HepG2 (cell line): ENCODE results near the gene TMEM53. TPM values are rescaled to one million over a fixed set of nuclear protein-coding genes. Genes with fewer than 3 reads are reported as not detected.

Source experiments
- ATAC-seq: fragments of 200-7000 bp; cut with Tn5 transposase; 3 replicates; pipeline ENCODE4 v1.9.1; 2020; ENCODE audit warnings: mild to moderate bottlenecking, moderate library complexity
- BruUV-seq: library from RNA; stranded (reverse); fragments of 400-500 nt; replicated peaks from 2 replicates; lab custom pipeline; 2021; lab: Mats Ljungman, UMichigan
- CTCF ChIA-PET: fragments of 300-600 bp; formaldehyde crosslinking; extraction: SDS; loops from one replicate; lab custom pipeline; 2021; ENCODE audit warnings: low total read pairs, inconsistent platforms, low intra/inter-chr PET ratio; lab: Yijun Ruan, JAX
- POLR2A ChIA-PET: fragments of 350-600 bp; sonication (Branson Sonifier 250); formaldehyde crosslinking; loops from one replicate; lab custom pipeline; 2020; ENCODE audit warnings: antibody characterized with exemption, inconsistent platforms; lab: Yijun Ruan, JAX
- DNase-seq: peaks from one replicate; pipeline ENCODE4 v3.0.0-alpha.2; 2015; ENCODE audit warnings: low spot score
- FAIRE-seq: peaks from 3 replicates; lab custom pipeline; 2011; peaks lifted over from hg19 to GRCh38; lab: Jason Lieb, UNC
- H2AFZ ChIP-seq: one replicate; pipeline ENCODE4 v1.6.1; 2011; ENCODE audit warnings: low read length, inconsistent platforms
- H3K27ac ChIP-seq: fragments of 300-600 bp; 3 replicates; pipeline ENCODE4 v1.8.0; 2011; ENCODE audit warnings: mixed run types, mild to moderate bottlenecking, mixed read lengths, low read length, inconsistent platforms; ENCODE audit not compliant: insufficient read depth; ENCODE audit errors: extremely low read length
- H3K27me3 ChIP-seq, 2 experiments: fragments of 200-600 bp in 1 of 2; 2 replicates in 1 of 2; 3 replicates in 1 of 2; pipeline versions ENCODE4 v1.6.0 to v1.8.0; 2011; ENCODE audit warnings: low read length in 2 of 2, mild to moderate bottlenecking in 2 of 2, moderate library complexity in 2 of 2, inconsistent platforms in 1 of 2; ENCODE audit not compliant: insufficient read depth in 2 of 2, control insufficient read depth in 1 of 2
- H3K36me3 ChIP-seq, 2 experiments: fragments of 200-600 bp in 1 of 2; replicated peaks in 1 of 2; 2 replicates in 1 of 2; 3 replicates in 1 of 2; pipeline versions ENCODE4 v1.5.1 to v1.8.0; 2011; ENCODE audit warnings: low read length in 2 of 2, inconsistent platforms in 1 of 2; ENCODE audit not compliant: insufficient read depth in 2 of 2, control insufficient read depth in 1 of 2
- H3K4me1 ChIP-seq: 2 replicates; pipeline ENCODE4 v1.5.1; 2012; ENCODE audit warnings: low read length, inconsistent platforms; ENCODE audit not compliant: insufficient read depth
- H3K4me2 ChIP-seq: 2 replicates; pipeline ENCODE4 v1.6.0; 2011; ENCODE audit warnings: low read depth, low read length, inconsistent platforms
- H3K4me3 ChIP-seq, 3 experiments: fragments of 200-600 bp in 1 of 3; sonication (generic), shearing (Covaris generic) in 1 of 3; replicated peaks in 1 of 3; 2 replicates each; pipeline ENCODE4 v1.5.1; 2011 to 2016; ENCODE audit warnings: low read length in 3 of 3, inconsistent platforms in 2 of 3, low read depth in 2 of 3, mild to moderate bottlenecking in 2 of 3, control low read depth in 1 of 3, mixed read lengths in 1 of 3; ENCODE audit not compliant: insufficient read depth in 1 of 3
- H3K79me2 ChIP-seq: one replicate; pipeline ENCODE4 v1.6.1; 2011; ENCODE audit warnings: low read length, inconsistent platforms; ENCODE audit not compliant: insufficient read depth
- H3K9ac ChIP-seq: 2 replicates; pipeline ENCODE4 v1.6.0; 2011; ENCODE audit warnings: mild to moderate bottlenecking, low read depth, low read length, inconsistent platforms; ENCODE audit not compliant: insufficient read depth
- H3K9me3 ChIP-seq: 2 replicates; pipeline ENCODE4 v1.5.1; 2012; ENCODE audit warnings: mild to moderate bottlenecking, low read length
- H4K20me1 ChIP-seq: 2 replicates; pipeline ENCODE4 v1.6.0; 2011; ENCODE audit warnings: inconsistent platforms, mild to moderate bottlenecking, low read length, moderate library complexity; ENCODE audit not compliant: insufficient read depth
- ATF6 ChIP-seq: sonication (generic); formaldehyde crosslinking; conservative IDR thresholded peaks from 2 replicates; pipeline ENCODE4 v1.4.0; 2020; ENCODE audit warnings: missing genetic modification reagents
- GABPB1 ChIP-seq: IDR thresholded peaks from 2 replicates; pipeline ENCODE4 v1.6.1; 2016; ENCODE audit warnings: mild to moderate bottlenecking, missing genetic modification reagents, moderate library complexity, missing compliant biosample characterization
- HHEX ChIP-seq: IDR thresholded peaks from 2 replicates; pipeline ENCODE4 v1.6.1; 2016; ENCODE audit warnings: control low read depth
- IRX3 ChIP-seq: sonication (generic); formaldehyde crosslinking; IDR thresholded peaks from 2 replicates; pipeline ENCODE4 v1.8.1; 2023; ENCODE audit warnings: mild to moderate bottlenecking, low read depth, missing genetic modification reagents, borderline replicate concordance
- NFATC3 ChIP-seq: sonication (generic); formaldehyde crosslinking; IDR thresholded peaks from 2 replicates; pipeline ENCODE4 v1.5.1; 2020; ENCODE audit warnings: mild to moderate bottlenecking, missing genetic modification reagents
- NRL ChIP-seq: sonication (generic); formaldehyde crosslinking; IDR thresholded peaks from 2 replicates; pipeline ENCODE4 v1.5.0; 2020; ENCODE audit warnings: missing genetic modification reagents, mild to moderate bottlenecking, moderate library complexity, borderline replicate concordance
- ZNF326 ChIP-seq: sonication (generic); formaldehyde crosslinking; IDR thresholded peaks from 2 replicates; pipeline ENCODE4 v1.4.0; 2020; ENCODE audit warnings: missing genetic modification reagents, borderline replicate concordance
- ZNF383 ChIP-seq: sonication (generic); formaldehyde crosslinking; IDR thresholded peaks from 2 replicates; pipeline ENCODE4 v1.4.0; 2020; ENCODE audit warnings: missing genetic modification reagents, mild to moderate bottlenecking, borderline replicate concordance
- WGBS: methylation state at CpG from one replicate; pipeline ENCODE4 v1.1.6; 2017; ENCODE audit warnings: low lambda C conversion rate; 5-methylcytosine and 5-hydroxymethylcytosine counted together
- in situ Hi-C: cut with HindIII; loops from 2 replicates; pipeline ENCODE4 v1.10.0; 2017; ENCODE audit warnings: low pct_unique_long_range_greater_than_20kb; ENCODE audit not compliant: extremely low pct_ligation_motif_present
- intact Hi-C: fragments of 100-400 bp; cut with micrococcal nuclease; formaldehyde crosslinking; loops from one replicate; pipeline ENCODE4 v1.10.0; 2022; ENCODE audit not compliant: unreplicated experiment
- polyA plus RNA-seq, 8 experiments: library from polyadenylated mRNA; depleted of rRNA in 3 of 8; stranded (reverse) in 7 of 8; unstranded in 1 of 8; fragments of >200 nt; fragmentation: Illumina TruSeq in 4 of 8; extraction: Trizol in 4 of 8; gene quantifications; 2 replicates each; pipeline versions ENCODE4 v1.2.1 to v1.2.3, GENCODE V29; 2011 to 2016; ENCODE audit warnings: low read depth in 4 of 8, missing spikeins in 1 of 8, mixed read lengths in 1 of 8; ENCODE audit not compliant: insufficient read depth in 1 of 8
- total RNA-seq, 5 experiments: library from RNA; depleted of rRNA; stranded (reverse); fragments of >200 nt; fragmentation: Illumina TruSeq; extraction: Trizol; gene quantifications; 2 replicates each; pipeline ENCODE4 v1.2.3, GENCODE V29; 2016; ENCODE audit warnings: low read depth in 1 of 5
- TF ChIP-seq, protein P1 (sequence below): sonication (generic); formaldehyde crosslinking; IDR thresholded peaks from 2 replicates; pipeline ENCODE4 v1.5.0; 2020; ENCODE audit warnings: missing genetic modification reagents, mild to moderate bottlenecking, borderline replicate concordance

TMEM53 gene
- total and polyA plus RNA-seq, 2 of the 13 experiments (the other 11 are each of a cell fraction or from before 2014, with no cell fraction given), result 12.6 to 20.2 TPM

- no peak for ATAC-seq
- Histone ChIP-seq H4K20me1 (no peaks in the 10 kb centered on the region), H3K4me1 (peaks cover 22% of the 10 kb centered on the region)
- WGBS, result 98% methylated on average over 32 of the region's 35 CpGs
- BruUV-seq, result no TSS peak
- TF ChIP-seq NRL (CRISPR knock-in tag), result 0 out of 2 replicates have a peak, but pooled peaks have one; percentile 57
- TF ChIP-seq NFATC3 (CRISPR knock-in tag), result no peak
- no peak for TF ChIP-seq ZNF383 (CRISPR knock-in tag)
- TF ChIP-seq ATF6, result no peak
- no peak for TF ChIP-seq ZNF326 (CRISPR knock-in tag)
- no peak for TF ChIP-seq HHEX
- TF ChIP-seq, protein P1, sequence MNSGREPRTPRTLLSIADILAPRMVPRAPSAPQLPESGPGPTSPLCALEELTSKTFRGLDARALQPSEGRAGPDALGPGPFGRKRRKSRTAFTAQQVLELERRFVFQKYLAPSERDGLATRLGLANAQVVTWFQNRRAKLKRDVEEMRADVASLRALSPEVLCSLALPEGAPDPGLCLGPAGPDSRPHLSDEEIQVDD, result no peak
- peak; percentile 17; the same call in 1 of the 2 replicates for TF ChIP-seq GABPB1 (CRISPR knock-in tag)
- TF ChIP-seq IRX3 (CRISPR knock-in tag), result no peak
- TF ChIP-seq, all 625 proteins: peak for 2
- in situ Hi-C loops (loop anchor here (5.0 kb wide), 1 partner anchor 47 kb away; no protein-coding TSS in a partner anchor), intact Hi-C loops (loop anchor here (1.0 to 5.0 kb wide), 2 partner anchors 20 to 53 kb away; partner anchors contain the start of genes ARMH1 and TMEM53)
- POLR2A ChIA-PET, result no interaction called here
- H3K27me3 ChIP-seq, result no peaks in the 10 kb centered on the region
- FAIRE-seq (no peak), DNase-seq (no peak)
- H2AFZ ChIP-seq, result no peak overlapping the region
- H3K36me3 ChIP-seq, result peaks cover 16 to 30% of the 10 kb centered on the region in 2 experiments
- H3K79me2 ChIP-seq, result no peaks in the 10 kb centered on the region
- CTCF ChIA-PET, result interaction anchor here (1.6 kb wide), 1 partner anchor 53 kb away, joined by 7 read pairs; no protein-coding TSS in a partner anchor
- H3K27ac ChIP-seq, result peak overlapping the region; percentile 69
- no peak overlapping the region for H3K4me3 ChIP-seq
- H3K9me3 ChIP-seq, result no peaks in the 10 kb centered on the region
- H3K9ac ChIP-seq, result no peak overlapping the region
- H3K4me2 ChIP-seq, result peak overlapping the region; percentile 49; the same call in 1 of the 2 replicates
Observed at GRCh38 chr1:44654621-44655187, 19.6 kb downstream of the TMEM53 start.
